OCI-LY3 (cell line): Measurements from ENCODE around the gene C20orf96.

Experiments
- H2AFZ ChIP-seq: fragments of 200-600, 300-600 bp; shearing (Covaris generic); 2 replicates; pipeline ENCODE4 v1.6.0; 2014; ENCODE audit warnings: antibody characterized with exemption, low read depth, low read length
- H3K27ac ChIP-seq: fragments of 200-600, 300-600 bp; sonication (generic); 2 replicates; pipeline ENCODE4 v1.5.1; 2014; ENCODE audit warnings: mild to moderate bottlenecking, low read length, moderate library complexity, mixed read lengths
- H3K27me3 ChIP-seq: fragments of 200-600, 300-600 bp; sonication (generic); 2 replicates; pipeline ENCODE4 v1.6.1; 2014; ENCODE audit warnings: low read depth, low read length, mixed read lengths
- H3K36me3 ChIP-seq: fragments of 200-600, 300-600 bp; sonication (generic); replicated peaks from 2 replicates; pipeline ENCODE3; 2014; ENCODE audit warnings: low read depth, low read length, mixed read lengths
- H3K4me1 ChIP-seq: fragments of 300-600, 200-600 bp; sonication (generic); 2 replicates; pipeline ENCODE4 v1.6.1; 2014; ENCODE audit warnings: low read length, mixed read lengths
- H3K4me2 ChIP-seq: fragments of 200-600, 300-600 bp; sonication (generic); 2 replicates; pipeline ENCODE4 v1.6.1; 2014; ENCODE audit warnings: low read length, mixed read lengths
- H3K4me3 ChIP-seq: fragments of 300-600, 200-600 bp; sonication (generic); 2 replicates; pipeline ENCODE4 v1.5.1; 2014; ENCODE audit warnings: antibody characterized with exemption, mild to moderate bottlenecking, low read length, moderate library complexity
- H3K79me2 ChIP-seq: fragments of 300-600, 200-600 bp; shearing (Covaris generic); 2 replicates; pipeline ENCODE4 v1.6.1; 2014; ENCODE audit warnings: mild to moderate bottlenecking, low read length, mixed read lengths
- H3K9ac ChIP-seq: fragments of 300-600, 200-600 bp; shearing (Covaris generic); 2 replicates; pipeline ENCODE4 v1.6.0; 2014; ENCODE audit warnings: mild to moderate bottlenecking, low read length, moderate library complexity
- H3K9me3 ChIP-seq: fragments of 200-600, 300-600 bp; shearing (Covaris generic); 2 replicates; pipeline ENCODE4 v1.6.1; 2014; ENCODE audit warnings: low read length, mixed read lengths; ENCODE audit not compliant: insufficient read depth
- H4K20me1 ChIP-seq: fragments of 200-600, 300-600 bp; sonication (generic); 2 replicates; pipeline ENCODE4 v1.6.1; 2016; ENCODE audit warnings: low read length, mixed read lengths; ENCODE audit not compliant: insufficient read depth
- CTCF ChIP-seq: fragments of 200-600, 300-600 bp; sonication (generic); IDR thresholded peaks from 2 replicates; pipeline ENCODE4 v1.5.1; 2014; ENCODE audit warnings: antibody characterized with exemption, low read length, low read depth
- EZH2phosphoT487 ChIP-seq: fragments of 200-600 bp; shearing (Covaris generic); IDR thresholded peaks from 2 replicates; pipeline ENCODE4 v1.6.1; 2018; ENCODE audit warnings: antibody characterized with exemption, mixed run types, low read depth

Gene C20orf96

DNA sequence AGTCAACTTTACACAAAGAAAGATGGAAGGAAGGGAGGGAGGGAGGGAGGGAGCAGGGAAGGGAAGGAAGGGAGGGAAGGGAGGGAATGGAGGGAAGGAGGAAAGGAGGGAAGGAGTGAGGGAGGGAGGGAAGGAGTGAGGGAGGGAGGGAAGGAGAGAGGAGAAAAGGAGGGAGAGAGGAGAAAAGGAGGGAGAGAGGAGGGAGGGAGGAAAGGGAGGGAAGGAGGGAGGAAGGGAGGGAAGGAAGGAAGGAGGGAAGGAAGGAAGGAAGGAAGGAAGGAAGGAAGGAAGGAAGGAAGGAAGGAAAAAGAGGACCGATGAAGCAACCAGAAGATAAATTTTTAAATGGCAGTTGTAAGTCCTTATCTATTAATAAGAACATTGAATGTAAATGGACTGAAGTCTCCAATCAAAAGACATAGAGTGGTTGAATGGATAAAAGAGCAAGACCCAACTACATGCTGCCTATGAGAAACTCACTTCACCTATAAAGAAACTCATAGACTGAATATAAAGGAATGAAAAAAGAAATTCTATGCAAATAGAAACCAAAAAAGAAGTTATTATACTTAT lies 69.2 kb downstream of the C20orf96 start:
- no peak overlapping the region for H3K4me2 ChIP-seq
- H3K4me3 ChIP-seq, result no peak overlapping the region
- TF ChIP-seq CTCF, result no peak
- no peak for TF ChIP-seq EZH2phosphoT487

More for the DNA sequence above, 69.2 kb downstream of the C20orf96 start:
- Histone ChIP-seq H3K79me2 (no peaks in the 10 kb centered on the region), H3K36me3 (no peaks in the 10 kb centered on the region), H3K27me3 (peaks cover 51% of the 10 kb centered on the region), H3K9me3 (no peaks in the 10 kb centered on the region), H4K20me1 (no peaks in the 10 kb centered on the region), H3K9ac (no peak overlapping the region), H3K4me1 (no peaks in the 10 kb centered on the region), H3K27ac (no peak overlapping the region), H2AFZ (no peak overlapping the region)
